CD4-positive, alpha-beta T cell (primary cell): Measurements from ENCODE around the gene IDH3B. TPM values are rescaled to one million over a fixed set of nuclear protein-coding genes. Genes with fewer than 3 reads are reported as not detected.
A peak's percentile ranks its signal among the peaks of the same experiment; 100 is the strongest.

ENCODE experiments used
- ATAC-seq: fragments of 200-7000 bp; cut with Tn5 transposase; one replicate; pipeline ENCODE4 v1.10.0; 2022; ENCODE audit warnings: mild to moderate bottlenecking; ENCODE audit not compliant: poor library complexity
- CTCF ChIA-PET: fragments of 350-600 bp; sonication (Branson Sonifier 250); formaldehyde crosslinking; loops from one replicate; lab custom pipeline; 2021; ENCODE audit warnings: antibody characterized with exemption, inconsistent platforms; lab: Charles Lee
- POLR2A ChIA-PET: fragments of 350-600 bp; sonication (Branson Sonifier 250); formaldehyde crosslinking; loops from one replicate; lab custom pipeline; 2021; ENCODE audit warnings: antibody characterized with exemption, inconsistent platforms; lab: Charles Lee
- DNase-seq, 14 experiments: peaks; one replicate each; pipeline ENCODE4 v3.0.0-alpha.2; 2013 to 2020; ENCODE audit warnings: mixed read lengths in 2 of 14
- H3K27ac ChIP-seq, 2 donors: one replicate each; pipeline versions ENCODE4 v1.5.1 to v1.7.0; 2013; ENCODE audit warnings: low read length in 2 of 2, low read depth in 1 of 2, mild to moderate bottlenecking in 1 of 2
- H3K27me3 ChIP-seq, 2 experiments: 1 replicate in 1 of 2; 2 replicates in 1 of 2; pipeline versions ENCODE4 v1.6.1 to v1.7.0; 2013; ENCODE audit warnings: low read length in 2 of 2, control low read depth in 1 of 2, mild to moderate bottlenecking in 1 of 2, moderate library complexity in 1 of 2; ENCODE audit not compliant: insufficient read depth in 2 of 2, control insufficient read depth in 1 of 2
- H3K36me3 ChIP-seq: one replicate; pipeline ENCODE4 v1.6.1; 2013; ENCODE audit warnings: low read length, control low read depth; ENCODE audit not compliant: insufficient read depth
- H3K4me1 ChIP-seq: one replicate; pipeline ENCODE4 v1.6.1; 2013; ENCODE audit warnings: low read length, control low read depth; ENCODE audit not compliant: insufficient read depth
- H3K4me3 ChIP-seq: one replicate; pipeline ENCODE4 v1.5.1; 2013; ENCODE audit warnings: mild to moderate bottlenecking, low read length, moderate library complexity
- H3K9me3 ChIP-seq, 2 experiments: 1 replicate in 1 of 2; 2 replicates in 1 of 2; pipeline versions ENCODE4 v1.6.1 to v1.7.0; 2013; ENCODE audit warnings: low read length in 2 of 2, mild to moderate bottlenecking in 2 of 2, control low read depth in 1 of 2, moderate library complexity in 1 of 2; ENCODE audit not compliant: control insufficient read depth in 1 of 2, insufficient read depth in 1 of 2
- H3K27ac Mint-ChIP-seq: one replicate; pipeline ENCODE4 v1.8.0; 2020; ENCODE audit warnings: mixed read lengths
- H3K27me3 Mint-ChIP-seq: one replicate; pipeline ENCODE4 v1.8.0; 2021; ENCODE audit warnings: mixed read lengths
- H3K36me3 Mint-ChIP-seq: one replicate; pipeline ENCODE4 v1.8.0; 2021; ENCODE audit warnings: low read depth, mixed read lengths
- H3K4me1 Mint-ChIP-seq: one replicate; pipeline ENCODE4 v1.8.0; 2021; ENCODE audit warnings: low read depth, mixed read lengths
- H3K4me3 Mint-ChIP-seq: one replicate; pipeline ENCODE4 v1.8.0; 2020; ENCODE audit warnings: mild to moderate bottlenecking, mixed read lengths
- H3K9me3 Mint-ChIP-seq: one replicate; pipeline ENCODE4 v1.8.0; 2020; ENCODE audit warnings: mixed read lengths
- intact Hi-C, 2 experiments: fragments of 100-400 bp; cut with DNase I in 1 of 2; cut with micrococcal nuclease in 1 of 2; formaldehyde crosslinking; loops; one replicate each; pipeline versions ENCODE4 v1.15.1 to v1.9.0; 2023 to 2025; cut with DNase I, micrococcal nuclease
- total RNA-seq, 174 experiments: library from RNA in 2 of 174; stranded (reverse) in 2 of 174; gene quantifications; one replicate each; pipeline ENCODE4 v1.2.3 and lab custom pipeline; 2021 to 2026
- TF ChIP-seq, protein P1 (sequence below): fragments of 200-600 bp; IDR thresholded peaks from one replicate; pipeline ENCODE4 v1.8.0; 2022; ENCODE audit warnings: antibody characterized with exemption, mild to moderate bottlenecking

Gene IDH3B
- total RNA-seq, 2 experiments from 2014 or later = 171 to 181 TPM

DNA sequence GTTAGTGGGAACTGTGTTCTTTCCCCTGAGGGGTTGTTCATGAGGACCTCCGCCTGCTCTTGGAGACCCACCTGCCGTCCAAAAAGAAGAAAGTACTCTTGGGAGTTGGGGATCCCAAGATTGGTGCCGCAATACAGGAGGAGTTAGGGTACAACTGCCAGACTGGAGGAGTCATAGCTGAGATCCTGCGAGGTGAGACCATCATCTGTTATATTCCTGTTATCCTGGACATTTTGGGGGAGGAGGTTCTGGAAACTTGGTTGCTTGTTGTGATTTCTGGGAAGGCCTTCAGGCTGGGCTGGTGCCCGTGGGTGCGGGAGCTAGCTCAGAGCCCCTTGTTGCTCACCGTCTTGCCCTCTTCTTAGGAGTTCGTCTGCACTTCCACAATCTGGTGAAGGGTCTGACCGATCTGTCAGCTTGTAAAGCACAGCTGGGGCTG, 9.6 kb downstream of the IDH3B start:
- TF ChIP-seq, protein P1, sequence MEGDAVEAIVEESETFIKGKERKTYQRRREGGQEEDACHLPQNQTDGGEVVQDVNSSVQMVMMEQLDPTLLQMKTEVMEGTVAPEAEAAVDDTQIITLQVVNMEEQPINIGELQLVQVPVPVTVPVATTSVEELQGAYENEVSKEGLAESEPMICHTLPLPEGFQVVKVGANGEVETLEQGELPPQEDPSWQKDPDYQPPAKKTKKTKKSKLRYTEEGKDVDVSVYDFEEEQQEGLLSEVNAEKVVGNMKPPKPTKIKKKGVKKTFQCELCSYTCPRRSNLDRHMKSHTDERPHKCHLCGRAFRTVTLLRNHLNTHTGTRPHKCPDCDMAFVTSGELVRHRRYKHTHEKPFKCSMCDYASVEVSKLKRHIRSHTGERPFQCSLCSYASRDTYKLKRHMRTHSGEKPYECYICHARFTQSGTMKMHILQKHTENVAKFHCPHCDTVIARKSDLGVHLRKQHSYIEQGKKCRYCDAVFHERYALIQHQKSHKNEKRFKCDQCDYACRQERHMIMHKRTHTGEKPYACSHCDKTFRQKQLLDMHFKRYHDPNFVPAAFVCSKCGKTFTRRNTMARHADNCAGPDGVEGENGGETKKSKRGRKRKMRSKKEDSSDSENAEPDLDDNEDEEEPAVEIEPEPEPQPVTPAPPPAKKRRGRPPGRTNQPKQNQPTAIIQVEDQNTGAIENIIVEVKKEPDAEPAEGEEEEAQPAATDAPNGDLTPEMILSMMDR = no peak
- Mint-ChIP-seq H3K4me1 (peaks cover 48% of the 10 kb centered on the region), H3K27me3 (no peaks in the 10 kb centered on the region), H3K36me3 (peaks cover 74% of the 10 kb centered on the region), H3K27ac (peak overlapping the region; percentile 82), H3K9me3 (no peaks in the 10 kb centered on the region), H3K4me3 (peak overlapping the region; percentile 95)
- H3K27ac ChIP-seq = peak overlapping the region; percentile 8 to 9
- ChIA-PET POLR2A (interaction anchor here (3.7 to 6.2 kb wide), 2 partner anchors 10 to 184 kb away, joined by 45 to 124 read pairs; partner anchors contain the start of genes IDH3B and SNRPB), CTCF (no interaction called here)
- peaks cover 57% of the 10 kb centered on the region for H3K36me3 ChIP-seq
- intact Hi-C loops = loop anchor here (5.0 kb wide), 3 partner anchors 132 to 753 kb away; partner anchors contain the start of genes DNAAF9 (in 1 of the 2) and SNRPB (in 1 of the 2)
- H3K27me3 ChIP-seq = no peaks in the 10 kb centered on the region
- DNase-seq = no peak
- ATAC-seq = no peak
- H3K4me1 ChIP-seq = peaks cover 48% of the 10 kb centered on the region
- H3K4me3 ChIP-seq = peak overlapping the region; percentile 81
- no peaks in the 10 kb centered on the region for H3K9me3 ChIP-seq

DNA sequence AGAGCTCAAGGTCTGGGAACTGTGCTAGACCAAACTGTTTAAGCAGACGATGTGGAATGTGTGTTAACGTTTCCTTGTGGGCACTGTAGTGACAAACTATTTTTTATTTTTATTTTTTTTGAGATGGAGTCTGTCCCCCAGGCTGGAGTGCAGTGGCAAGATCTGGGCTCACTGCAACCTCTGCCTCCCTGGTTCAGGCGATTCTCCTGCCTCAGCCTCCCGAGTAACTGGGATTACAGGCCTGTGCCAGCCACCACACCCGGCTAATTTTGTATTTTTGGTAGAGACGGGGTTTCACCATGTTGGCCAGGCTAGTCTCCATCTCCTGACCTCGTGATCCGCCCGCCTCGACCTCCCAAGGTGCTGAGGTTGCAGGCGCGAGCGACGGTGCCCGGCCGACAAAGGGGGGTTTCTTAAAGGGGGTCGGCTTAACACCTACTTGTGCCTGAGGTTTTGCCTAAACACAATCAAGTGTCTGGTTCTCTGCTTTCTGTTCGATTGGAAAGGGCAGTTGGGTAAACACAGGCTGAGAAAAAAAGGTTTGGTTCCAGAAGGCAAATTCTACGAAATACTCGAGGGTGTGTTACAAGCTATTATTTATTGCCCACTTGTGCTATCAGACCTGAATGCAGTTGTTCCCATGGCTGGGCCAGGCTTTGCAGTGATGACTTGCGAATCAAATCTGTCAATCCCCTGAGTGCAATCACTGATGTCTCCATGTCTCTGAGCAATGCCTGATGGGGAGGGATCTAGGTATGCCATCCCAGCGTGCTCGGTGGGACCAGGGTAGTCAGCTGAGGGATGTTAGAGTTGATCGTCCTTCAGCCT, 10.2 kb downstream of the IDH3B start:
- Histone ChIP-seq H3K27ac (peak overlapping the region; percentile 14 to 83), H3K27me3 (no peaks in the 10 kb centered on the region), H3K36me3 (peaks cover 51% of the 10 kb centered on the region), H3K4me3 (peak overlapping the region; percentile 81), H3K9me3 (no peaks in the 10 kb centered on the region), H3K4me1 (peaks cover 48% of the 10 kb centered on the region)
- intact Hi-C loops = loop anchor here (5.0 kb wide), 3 partner anchors 131 to 754 kb away; partner anchors contain the start of genes DNAAF9 (in 1 of the 2) and SNRPB (in 1 of the 2)
- ChIA-PET POLR2A (interaction anchor here (2.0 to 6.2 kb wide), 6 partner anchors 11 to 551 kb away, joined by 8 to 124 read pairs (median 18); partner anchors contain the start of genes IDH3B, PCED1A, SNRPB and VPS16), CTCF (interaction anchor here (2.6 kb wide), 1 partner anchor 10 kb away, joined by 8 read pairs; the partner anchor contains the start of gene IDH3B)
- H3K9me3 Mint-ChIP-seq = no peaks in the 10 kb centered on the region
- H3K4me1 Mint-ChIP-seq = peaks cover 49% of the 10 kb centered on the region
- peak overlapping the region; percentile 82 for H3K27ac Mint-ChIP-seq
- peaks cover 68% of the 10 kb centered on the region for H3K36me3 Mint-ChIP-seq
- no peaks in the 10 kb centered on the region for H3K27me3 Mint-ChIP-seq
- no peak for ATAC-seq
- peak overlapping the region; percentile 95 for H3K4me3 Mint-ChIP-seq
- TF ChIP-seq, protein P1 = no peak
- no peak for DNase-seq

DNA sequence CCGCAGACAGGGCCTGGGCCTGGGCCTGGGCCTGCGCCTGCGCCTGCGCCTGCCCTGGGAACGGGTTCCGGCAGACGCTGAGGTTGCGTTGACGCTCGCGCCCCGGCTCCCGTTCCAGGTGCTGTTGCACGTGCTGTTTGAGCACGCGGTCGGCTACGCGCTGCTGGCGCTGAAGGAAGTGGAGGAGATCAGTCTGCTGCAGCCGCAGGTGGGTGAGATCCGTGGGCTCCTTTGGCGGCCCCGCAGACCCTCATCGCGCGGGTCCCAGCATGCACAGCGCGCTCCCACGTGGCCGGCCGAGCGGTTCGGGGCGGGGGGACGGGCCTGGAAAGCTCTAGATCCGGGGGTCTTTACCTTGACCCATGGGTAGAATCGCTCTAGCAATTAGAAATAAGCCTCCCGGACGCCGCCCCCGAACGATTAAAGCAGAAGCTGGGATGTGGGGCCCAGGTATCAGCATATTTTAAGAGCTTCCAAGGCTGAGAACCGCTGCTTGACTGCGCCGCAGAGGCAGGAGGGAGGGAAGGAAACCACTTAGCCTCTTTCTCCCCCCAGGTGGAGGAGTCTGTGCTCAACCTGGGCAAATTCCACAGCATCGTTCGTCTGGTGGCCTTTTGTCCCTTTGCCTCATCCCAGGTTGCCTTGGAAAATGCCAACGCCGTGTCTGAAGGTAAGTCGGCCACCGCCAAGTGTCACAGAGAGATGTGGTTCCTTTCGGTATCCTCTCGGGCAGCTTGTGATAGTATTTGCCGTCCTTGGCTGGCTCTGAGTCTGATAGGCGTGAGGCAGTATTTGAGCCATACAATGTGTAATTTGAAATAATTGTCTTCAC, 11.1 kb downstream of the IDH3B start:
- Histone ChIP-seq H3K4me1 (peaks cover 48% of the 10 kb centered on the region), H3K27ac (peak overlapping the region; percentile 14 to 83), H3K36me3 (peaks cover 43% of the 10 kb centered on the region), H3K4me3 (peak overlapping the region; percentile 81), H3K9me3 (no peaks in the 10 kb centered on the region), H3K27me3 (no peaks in the 10 kb centered on the region)
- Mint-ChIP-seq H3K27me3 (no peaks in the 10 kb centered on the region), H3K4me1 (peaks cover 53% of the 10 kb centered on the region), H3K36me3 (peaks cover 60% of the 10 kb centered on the region), H3K9me3 (no peaks in the 10 kb centered on the region), H3K4me3 (peak overlapping the region; percentile 95), H3K27ac (peak overlapping the region; percentile 82)
- CTCF ChIA-PET = interaction anchor here (1.8 to 2.6 kb wide), 3 partner anchors 11 to 128 kb away, joined by 4 to 8 read pairs (median 8); partner anchors contain the start of gene IDH3B
- ATAC-seq (peak; percentile 58), DNase-seq (peak in 5 of 14 experiments; percentile 5 to 75 (median 28))
- intact Hi-C loops = loop anchor here (1.0 to 5.0 kb wide), 4 partner anchors 11 to 754 kb away; partner anchors contain the start of genes IDH3B (in 2 of the 2), DNAAF9 (in 1 of the 2) and SNRPB (in 1 of the 2)
- POLR2A ChIA-PET = interaction anchor here (0.6 to 6.2 kb wide), 16 partner anchors 9 to 1820 kb away, joined by 3 to 124 read pairs (median 10); partner anchors contain the start of genes FAM110A, IDH3B, PCED1A and PTPRA
- TF ChIP-seq, protein P1 = no peak
